Fibroblast of upper back skin (primary cell): ENCODE results near the gene SPTBN5.
"Not testable (repeated sequence)": the region's sequence is repeated elsewhere in the genome, so short reads cannot be mapped to it uniquely, and the experiment has no call there.

Experiments used
- DNase-seq: peaks from one replicate; pipeline ENCODE4 v3.0.0-alpha.2; 2013

The SPTBN5 gene

GRCh38 chr15:41843571-41843970, 50.3 kb downstream of the SPTBN5 start:
- DNase-seq, result no peak

- no peak for DNase-seq
Measured at GRCh38 chr15:41842229-41842628, 51.6 kb downstream of the SPTBN5 start.

GRCh38 chr15:41841131-41841530, 52.7 kb downstream of the SPTBN5 start:
- no peak for DNase-seq

GRCh38 chr15:41840673-41841072, 53.2 kb downstream of the SPTBN5 start:
- no peak for DNase-seq

GRCh38 chr15:41839781-41840491, 53.9 kb downstream of the SPTBN5 start:
- no peak for DNase-seq

GRCh38 chr15:41838400-41838897, 55.4 kb downstream of the SPTBN5 start, which contains the start of gene PLA2G4B:
PLA2G4B (plus strand) TSS chr15:41838847; CDS start chr15:41838914, 67 bp downstream.
- DNase-seq, result no peak

GRCh38 chr15:41836713-41837454, 57.0 kb downstream of the SPTBN5 start:
- DNase-seq, result no peak

GRCh38 chr15:41836073-41836472, 57.8 kb downstream of the SPTBN5 start:
- peak; percentile 7 for DNase-seq

- no peak for DNase-seq
Measured at GRCh38 chr15:41834096-41834495, 59.8 kb downstream of the SPTBN5 start.

GRCh38 chr15:41832875-41833274, 61.0 kb downstream of the SPTBN5 start:
- DNase-seq, result no peak

GRCh38 chr15:41832208-41832607, 61.6 kb downstream of the SPTBN5 start:
- no peak for DNase-seq

GRCh38 chr15:41831291-41831690, 62.6 kb downstream of the SPTBN5 start:
- not testable (repeated sequence) for DNase-seq

GRCh38 chr15:41829959-41830646, 63.8 kb downstream of the SPTBN5 start:
- no peak for DNase-seq

- DNase-seq, result peak; percentile 5
Measured at GRCh38 chr15:41828807-41829141, 65.1 kb downstream of the SPTBN5 start.

- DNase-seq, result peak; percentile 83
Measured at GRCh38 chr15:41827880-41828806, 65.7 kb downstream of the SPTBN5 start, which contains the start of gene JMJD7. JMJD7 (plus strand) TSS chr15:41828092; CDS start chr15:41828125, 33 bp downstream.

GRCh38 chr15:41827290-41827879, 66.5 kb downstream of the SPTBN5 start:
- DNase-seq, result no peak

GRCh38 chr15:41825572-41826535, 68.0 kb downstream of the SPTBN5 start:
- DNase-seq, result no peak

- DNase-seq, result no peak
Measured at GRCh38 chr15:41825145-41825544, 68.7 kb downstream of the SPTBN5 start.

GRCh38 chr15:41824062-41824745, 69.6 kb downstream of the SPTBN5 start:
- DNase-seq, result no peak

- DNase-seq, result no peak
Measured at GRCh38 chr15:41823502-41823901, 70.4 kb downstream of the SPTBN5 start.
